DMS53 (cell line): ENCODE data around the gene LURAP1L.

Source experiments
- DNase-seq: peaks from one replicate; lab custom pipeline; 2025; lab: John Stamatoyannopoulos, UW

LURAP1L gene

DNA sequence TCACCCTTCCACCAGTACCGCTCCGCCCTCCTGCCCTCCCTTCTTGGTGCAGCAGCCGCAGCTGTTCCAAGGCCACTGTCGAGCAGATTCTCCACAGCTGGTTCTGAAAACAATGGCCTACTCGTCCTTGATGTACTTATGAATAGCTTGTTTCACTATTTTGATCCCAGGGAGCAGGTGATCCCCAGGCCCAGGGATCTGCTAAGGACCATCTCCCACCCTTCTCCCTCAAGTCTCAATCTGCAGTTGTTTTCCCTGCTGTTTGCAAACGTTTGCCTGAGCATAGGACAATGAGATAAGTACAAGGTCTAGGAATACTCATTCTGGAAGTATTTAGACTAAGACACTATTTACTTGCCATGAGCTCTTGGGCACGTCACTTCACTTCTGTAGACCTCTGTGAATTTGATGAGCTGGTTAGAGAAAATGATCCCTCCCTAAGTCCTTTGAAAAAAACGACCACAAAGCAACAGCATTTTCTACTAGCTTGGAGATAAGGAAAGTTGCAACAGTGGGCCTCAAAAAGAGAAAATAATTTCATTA, 1.8 kb downstream of the LURAP1L start:
- DNase-seq, result no peak

DNA sequence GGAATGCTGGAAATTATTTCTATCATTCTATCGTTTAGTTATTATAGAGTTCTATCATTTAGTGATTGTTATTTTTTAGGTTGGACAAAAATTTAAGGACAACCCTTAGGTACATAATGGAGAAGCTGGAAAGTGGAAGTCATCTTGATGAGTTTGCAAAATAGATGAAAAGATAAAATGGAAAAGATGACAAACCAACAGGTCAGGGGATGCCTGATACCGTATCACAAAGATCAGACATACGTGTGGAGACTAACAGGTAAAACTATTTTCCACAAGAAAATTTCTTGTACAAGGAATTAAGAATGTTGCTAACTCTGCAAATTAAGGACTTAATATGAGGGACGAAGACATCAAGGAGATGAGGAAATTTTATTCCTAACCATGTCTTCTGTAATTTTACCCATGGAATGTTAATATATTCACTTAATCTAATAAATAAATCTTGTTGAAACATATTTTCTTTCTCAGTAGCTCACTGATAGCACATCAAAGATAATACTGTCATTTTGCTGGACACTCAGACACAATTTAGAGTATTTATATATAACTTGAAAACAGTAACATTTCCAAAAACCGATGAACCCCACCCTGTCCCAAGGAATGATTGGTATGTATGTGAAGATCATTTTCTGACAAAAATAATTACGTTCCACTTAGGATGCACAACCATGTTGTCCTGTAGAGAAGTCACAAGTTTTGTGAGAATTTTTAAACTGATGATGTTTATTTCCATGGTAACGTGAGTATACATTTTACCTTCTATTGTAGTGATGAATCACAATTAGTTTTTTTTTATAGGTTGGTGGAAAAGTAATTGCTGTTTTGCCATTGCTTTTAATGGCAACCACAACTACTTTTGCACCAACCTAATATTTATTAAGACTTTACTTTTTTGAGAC, 2.6 kb downstream of the LURAP1L start:
- DNase-seq, result peak; percentile 7

GRCh38 chr9:12778389-12778788, 3.6 kb downstream of the LURAP1L start:
- no peak for DNase-seq

- DNase-seq, result no peak
Measured at GRCh38 chr9:12781226-12781733, 6.5 kb downstream of the LURAP1L start.

DNA sequence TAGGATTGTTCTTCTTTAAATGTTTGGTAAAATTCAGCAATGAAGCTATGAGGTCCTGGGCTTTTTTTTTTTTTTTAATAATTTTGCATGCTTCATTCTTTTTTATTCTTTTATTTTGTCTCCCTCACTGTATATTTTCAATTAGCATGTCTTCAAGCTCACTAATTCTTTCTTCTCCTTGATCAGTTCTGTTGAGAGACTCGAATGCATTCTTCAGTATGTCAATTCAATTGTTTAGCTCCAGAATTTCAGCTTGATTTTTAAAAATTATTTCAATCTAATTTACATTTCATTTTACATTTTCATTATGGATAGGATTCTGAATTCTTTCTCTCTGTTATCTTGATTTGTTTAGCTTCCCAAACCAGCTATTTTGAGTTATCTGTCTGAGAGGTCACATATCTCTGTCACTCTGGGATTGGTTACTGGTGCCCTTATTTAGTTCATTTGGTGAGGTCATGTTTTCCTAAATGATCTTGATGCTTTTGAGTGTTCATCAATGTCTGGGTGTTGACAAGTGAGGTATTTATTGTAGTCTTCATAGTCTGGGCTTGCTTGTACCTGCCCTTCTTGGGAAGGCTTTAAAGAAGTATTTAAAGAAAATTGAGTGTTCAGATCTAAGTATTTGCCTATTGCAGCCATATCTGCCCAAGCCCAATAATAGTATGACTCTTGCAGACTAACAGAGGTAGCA, 9.1 kb downstream of the LURAP1L start:
- DNase-seq, result peak; percentile 51

DNA sequence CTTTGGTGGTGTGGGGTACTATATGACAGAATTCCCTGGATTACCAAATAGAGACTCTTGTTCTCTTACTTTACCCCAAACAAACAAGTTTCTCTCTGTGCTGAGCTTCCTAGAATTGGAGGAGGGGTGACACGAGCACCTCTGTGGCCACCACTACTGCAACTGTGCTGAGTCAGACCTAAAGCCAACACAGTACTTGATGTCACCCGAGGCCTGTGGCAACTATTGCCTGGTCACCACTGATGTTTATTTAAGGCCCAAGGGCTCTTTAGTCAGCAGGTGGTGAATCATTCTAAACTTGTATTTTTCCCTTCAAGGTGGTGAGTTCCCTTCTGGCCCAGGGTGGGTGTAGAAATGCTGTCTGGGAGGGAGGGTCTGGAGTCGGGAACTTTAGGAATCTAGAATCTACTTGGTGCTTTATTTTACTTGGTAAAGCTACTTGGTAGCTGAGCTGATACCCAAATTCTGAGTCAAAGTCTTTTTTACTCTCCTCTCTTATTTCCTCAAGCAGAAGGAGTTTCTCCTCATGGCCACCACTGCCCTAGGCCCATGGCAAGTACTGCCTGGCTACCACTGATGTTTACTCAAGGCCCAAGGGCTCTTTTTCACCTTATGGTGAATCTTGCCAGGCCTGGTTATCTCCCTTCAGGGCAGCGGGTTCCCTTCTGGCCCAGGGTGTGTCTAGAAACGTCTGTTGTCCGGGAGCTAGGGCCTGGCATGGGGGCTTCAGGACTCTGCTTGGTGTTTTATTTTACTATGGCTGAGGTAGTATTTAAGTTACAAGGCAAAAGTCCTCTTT, 9.8 kb downstream of the LURAP1L start:
- DNase-seq, result peak; percentile 92

DNA sequence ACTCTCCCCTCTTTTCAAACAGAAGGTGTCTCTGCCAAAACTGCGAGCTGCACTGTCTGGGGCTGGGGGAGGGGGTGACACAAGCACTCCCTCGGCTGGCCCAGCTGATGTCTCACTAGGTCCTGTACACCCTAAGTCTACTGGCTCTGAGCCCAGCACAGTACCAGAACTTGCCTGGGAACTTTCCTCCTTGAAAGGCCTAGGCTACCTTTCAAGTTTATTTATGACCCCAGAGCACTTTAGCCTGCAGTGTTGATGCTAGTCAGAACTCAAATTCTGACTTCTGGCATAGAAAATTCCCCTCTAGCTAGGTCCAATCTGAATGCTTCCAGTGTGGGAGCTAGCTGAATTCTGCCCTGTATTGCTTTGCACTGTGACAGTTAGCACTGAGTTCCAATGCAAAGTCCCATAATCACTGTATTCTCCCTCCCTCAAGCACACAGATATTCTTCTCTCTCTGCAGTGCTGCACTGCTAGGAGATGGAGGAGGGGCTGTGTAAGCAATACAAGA, 10.5 kb downstream of the LURAP1L start:
- DNase-seq, result peak; percentile 53

- DNase-seq, result peak; percentile 25
Measured at GRCh38 chr9:12785941-12786340, 11.1 kb downstream of the LURAP1L start.

- DNase-seq, result no peak
Measured at GRCh38 chr9:12790001-12790400, 15.2 kb downstream of the LURAP1L start.

GRCh38 chr9:12790883-12791282, 16.1 kb downstream of the LURAP1L start:
- no peak for DNase-seq

DNA sequence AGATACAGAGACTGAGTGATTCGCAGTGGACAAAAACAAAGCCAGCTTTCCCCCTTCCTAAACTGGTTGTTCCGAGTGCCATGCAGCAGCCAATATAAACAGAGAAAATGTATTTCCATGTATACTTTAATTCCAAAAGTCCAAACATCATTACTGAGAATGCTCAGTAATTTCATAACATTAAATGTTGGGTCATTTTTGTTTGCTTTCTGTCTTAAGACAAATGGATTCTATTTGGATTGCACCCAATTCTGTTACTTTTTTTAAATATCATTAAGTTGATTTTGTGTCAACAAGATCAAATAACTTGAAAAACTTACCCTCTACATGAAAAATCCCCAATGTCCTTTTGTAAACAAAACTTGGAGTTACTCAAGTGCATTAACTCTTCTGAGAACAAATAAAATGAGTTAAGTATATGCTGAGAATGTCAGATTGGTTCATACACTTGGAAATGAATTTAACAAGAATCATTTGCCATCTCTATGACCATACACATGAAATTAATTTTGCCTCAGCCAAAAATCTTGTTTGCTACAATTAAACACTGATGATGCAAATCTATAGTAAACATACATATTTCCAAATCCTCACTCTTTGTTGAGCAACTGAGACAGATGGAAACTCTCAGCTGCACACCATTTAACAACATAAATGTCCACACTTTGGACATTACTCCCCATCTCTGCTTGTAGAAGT, 19.4 kb downstream of the LURAP1L start:
- no peak for DNase-seq

GRCh38 chr9:12796601-12797000, 21.8 kb downstream of the LURAP1L start:
- DNase-seq, result no peak

- DNase-seq, result no peak
Measured at GRCh38 chr9:12797037-12797436, 22.2 kb downstream of the LURAP1L start.

- peak; percentile 18 for DNase-seq
Measured at GRCh38 chr9:12798066-12798770, 23.4 kb downstream of the LURAP1L start.

DNA sequence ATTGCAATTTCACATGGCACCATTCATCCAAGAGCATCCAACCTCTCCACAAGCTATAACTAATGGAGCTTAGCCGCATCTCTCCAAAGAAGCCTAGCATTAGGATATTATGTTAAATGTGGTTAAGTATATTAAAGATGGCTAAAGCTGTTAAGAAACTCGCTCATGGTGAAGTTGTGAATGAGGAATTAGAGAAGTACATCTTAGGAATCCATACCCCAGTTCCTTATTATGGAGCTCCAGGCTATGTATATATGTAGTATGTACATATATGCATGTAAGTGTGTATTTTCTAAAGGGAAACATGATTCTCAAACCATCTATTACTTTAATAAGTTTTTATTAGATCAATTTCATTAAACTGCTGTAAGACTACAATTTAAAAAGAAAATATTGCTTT, 26.4 kb downstream of the LURAP1L start:
- no peak for DNase-seq

DNA sequence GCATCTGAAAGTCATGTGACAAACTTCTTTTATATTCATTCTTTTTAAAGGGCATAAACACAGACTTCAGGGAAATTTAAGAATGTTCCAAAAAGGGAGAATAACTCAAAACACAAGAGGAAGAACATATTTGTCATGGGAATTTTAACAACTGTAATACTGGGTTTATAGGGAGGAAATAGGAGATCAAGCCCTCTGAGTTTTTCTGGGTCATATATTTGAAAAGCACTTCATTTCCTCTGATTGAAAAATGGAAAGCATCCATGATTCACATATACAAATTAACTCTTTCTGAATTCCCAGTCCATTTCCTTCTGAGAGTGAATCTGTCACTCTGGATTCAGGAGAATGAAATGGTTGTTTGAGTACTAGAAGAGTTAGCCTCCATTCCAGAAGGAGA, 26.8 kb downstream of the LURAP1L start:
- DNase-seq, result no peak

DNA sequence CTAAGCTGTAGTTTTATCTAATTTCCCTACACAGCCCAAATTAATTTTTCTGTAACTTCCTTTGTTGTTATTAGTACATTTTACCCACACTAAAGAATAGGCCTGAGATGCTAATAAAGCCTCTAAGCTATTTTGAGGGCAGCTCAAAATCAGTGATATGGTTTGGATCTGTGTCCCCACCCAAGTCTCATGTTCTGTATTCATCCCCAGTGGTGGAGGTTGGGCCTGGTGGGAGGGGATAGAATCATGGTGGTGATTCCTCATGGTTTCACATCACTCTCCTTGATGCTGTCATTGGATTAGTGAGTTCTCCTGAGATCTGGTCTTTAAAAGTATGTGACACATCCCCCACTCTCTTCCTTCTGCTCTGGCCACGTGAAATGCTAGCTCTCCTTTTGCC, 27.3 kb downstream of the LURAP1L start:
- DNase-seq, result no peak

GRCh38 chr9:12808569-12808968, 33.7 kb downstream of the LURAP1L start:
- DNase-seq, result no peak

GRCh38 chr9:12809720-12810119, 34.9 kb downstream of the LURAP1L start:
- DNase-seq, result peak; percentile 13

DNA sequence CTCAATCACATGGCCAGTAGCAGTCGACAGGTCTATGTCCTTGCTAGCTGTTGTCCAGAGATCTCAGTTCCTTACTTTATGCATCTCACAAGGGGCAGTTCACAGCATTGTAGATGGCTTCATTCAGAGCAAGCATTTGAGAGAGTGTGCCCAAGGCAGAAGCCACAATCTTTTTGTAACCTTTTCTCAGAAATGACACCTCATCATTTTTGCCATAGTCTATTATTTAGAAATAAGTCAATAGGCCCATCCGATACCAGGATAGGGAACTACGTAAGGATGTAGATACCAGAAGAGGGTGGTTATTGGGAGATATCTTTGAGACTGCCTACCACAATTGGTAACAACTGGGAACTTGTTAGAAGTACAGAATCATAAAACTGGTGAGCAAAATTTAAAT, 37.1 kb downstream of the LURAP1L start:
- no peak for DNase-seq

DNA sequence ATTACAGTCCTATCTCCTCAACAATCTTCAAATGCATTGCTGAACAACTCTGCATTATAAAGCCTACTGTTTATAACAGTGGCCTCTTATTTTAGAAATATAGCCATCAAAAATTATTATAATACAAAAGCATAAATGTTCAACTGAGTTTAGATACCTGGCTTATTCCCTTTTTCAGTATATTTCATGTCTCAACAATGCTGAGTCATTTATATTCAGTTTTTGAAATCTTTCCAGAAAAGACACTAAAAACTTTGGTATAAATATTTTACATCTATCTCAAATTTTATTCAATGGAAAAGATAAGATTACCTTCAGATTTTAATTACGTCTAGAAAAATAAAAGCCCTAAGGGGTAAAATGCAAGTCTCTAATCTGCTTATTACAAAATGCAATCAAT, 37.9 kb downstream of the LURAP1L start:
- DNase-seq, result no peak
